Measurements from ENCODE around the gene MAEL. TPM values are rescaled to one million over a fixed set of nuclear protein-coding genes. Genes with fewer than 3 reads are reported as not detected.
A peak's percentile ranks its signal among the peaks of the same experiment; 100 is the strongest.

MAEL gene
- total RNA-seq, 1 experiment from 2014 or later = 0.26 TPM

- H3K4me3 Mint-ChIP-seq = no peak overlapping the region
- peaks cover 19% of the 10 kb centered on the region for H3K9me3 Mint-ChIP-seq
- ChIA-PET POLR2A (no interaction called here), CTCF (no interaction called here)
- H3K36me3 Mint-ChIP-seq = peaks cover 2% of the 10 kb centered on the region; the same call in 1 of the 2 replicates
- DNase-seq (ENCODE audit: low spot score) (no peak), ATAC-seq (no peak)
- H3K4me1 Mint-ChIP-seq = no peaks in the 10 kb centered on the region
- TF ChIP-seq ERG (CRISPR knock-in tag; IDR thresholded peaks at IDR 0.05) = no peak
- no peak for TF ChIP-seq ARID4B (CRISPR knock-in tag; IDR thresholded peaks at IDR 0.05; ENCODE audit: borderline replicate concordance)
- TF ChIP-seq GTF2I (CRISPR knock-in tag; conservative IDR thresholded peaks at IDR 0.05) = no peak
- no peak for TF ChIP-seq TEAD1 (CRISPR knock-in tag; IDR thresholded peaks at IDR 0.05)
- no peak for TF ChIP-seq ZNF512 (CRISPR knock-in tag; IDR thresholded peaks at IDR 0.05; ENCODE audit: borderline replicate concordance)
- peak; percentile 54; the same call in 1 of the 2 replicates for TF ChIP-seq ZNF317 (CRISPR knock-in tag; IDR thresholded peaks at IDR 0.05; ENCODE audit: borderline replicate concordance, low read depth)
- H3K27me3 Mint-ChIP-seq (ENCODE audit: low read depth) = no peaks in the 10 kb centered on the region
- no peak overlapping the region for H3K27ac Mint-ChIP-seq
Measured at GRCh38 chr1:167002354-167002753, 13.3 kb downstream of the MAEL start.

- Mint-ChIP-seq H3K27ac (no peak overlapping the region), H3K4me1 (no peaks in the 10 kb centered on the region), H3K4me3 (no peak overlapping the region), H3K9me3 (peaks cover 19% of the 10 kb centered on the region), H3K27me3 (ENCODE audit: low read depth) (no peaks in the 10 kb centered on the region), H3K36me3 (peaks cover 2% of the 10 kb centered on the region; the same call in 1 of the 2 replicates)
- POLR2A ChIA-PET = no interaction called here
- TF ChIP-seq ERG (CRISPR knock-in tag; IDR thresholded peaks at IDR 0.05) (no peak), ZNF671 (CRISPR knock-in tag; IDR thresholded peaks at IDR 0.05) (no peak), E2F5 (CRISPR knock-in tag; IDR thresholded peaks at IDR 0.05) (no peak), ZBTB21 (CRISPR knock-in tag; IDR thresholded peaks at IDR 0.05; ENCODE audit: borderline replicate concordance) (no peak)
- no peak for ATAC-seq
- CTCF ChIA-PET = no interaction called here
- DNase-seq (ENCODE audit: low spot score) = no peak
Measured at GRCh38 chr1:167003711-167004110, 14.6 kb downstream of the MAEL start.

- no peaks in the 10 kb centered on the region for H3K36me3 Mint-ChIP-seq
- H3K9me3 Mint-ChIP-seq = no peaks in the 10 kb centered on the region
- POLR2A ChIA-PET = no interaction called here
- ATAC-seq = no peak
- H3K27ac Mint-ChIP-seq = no peak overlapping the region
- no peak overlapping the region for H3K4me3 Mint-ChIP-seq
- H3K4me1 Mint-ChIP-seq = peaks cover 2% of the 10 kb centered on the region
- H3K27me3 Mint-ChIP-seq (ENCODE audit: low read depth) = no peaks in the 10 kb centered on the region
- no peak for DNase-seq (ENCODE audit: low spot score)
- CTCF ChIA-PET = interaction anchor here (0.6 kb wide), 1 partner anchor 166 kb away, joined by 3 read pairs; no protein-coding TSS in a partner anchor
- TF ChIP-seq ZSCAN18 (CRISPR knock-in tag; IDR thresholded peaks at IDR 0.05) (no peak), CTCF (IDR thresholded peaks at IDR 0.05) (no peak), E2F1 (CRISPR knock-in tag; IDR thresholded peaks at IDR 0.05) (no peak)
Measured at GRCh38 chr1:167011560-167012191, 22.6 kb downstream of the MAEL start.
